GM21515 (cell line): ENCODE data around the gene PCSK5.
A peak's percentile ranks its signal among the peaks of the same experiment; 100 is the strongest.
"Not testable (repeated sequence)": the region's sequence is repeated elsewhere in the genome, so short reads cannot be mapped to it uniquely, and the experiment has no call there.

Experiments used
- ATAC-seq: cut with Tn5 transposase; IDR thresholded peaks from one replicate; pipeline ENCODE4 v1.9.1; 2021; ENCODE audit not compliant: unreplicated experiment

Gene PCSK5

GRCh38 chr9:75890472-75891276 is at the start of gene PCSK5:
Gene PCSK5, plus strand, starts transcription at chr9:75890673. Its CDS starts 509 bp downstream, at chr9:75891182.
- no peak for ATAC-seq

DNA sequence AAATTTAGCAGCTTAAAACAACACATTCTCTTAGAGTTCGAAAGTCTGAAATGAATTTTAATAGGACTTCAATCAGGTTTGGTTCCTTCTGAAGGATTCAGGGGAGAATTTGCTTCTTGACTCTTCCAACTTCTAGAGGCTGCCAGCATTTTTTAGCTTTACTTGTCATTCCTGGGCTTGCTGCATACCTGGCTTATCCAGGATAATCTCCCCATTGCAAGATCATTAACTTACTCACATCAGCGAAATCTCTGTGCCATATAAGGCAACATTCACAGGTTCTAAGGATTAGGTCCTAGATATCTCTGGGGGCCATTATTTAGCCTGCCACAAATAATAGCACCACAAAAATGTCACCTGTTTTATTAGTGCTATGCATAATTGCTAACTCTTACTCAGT is 46.2 kb upstream of the PCSK5 start:
- no peak for ATAC-seq

DNA sequence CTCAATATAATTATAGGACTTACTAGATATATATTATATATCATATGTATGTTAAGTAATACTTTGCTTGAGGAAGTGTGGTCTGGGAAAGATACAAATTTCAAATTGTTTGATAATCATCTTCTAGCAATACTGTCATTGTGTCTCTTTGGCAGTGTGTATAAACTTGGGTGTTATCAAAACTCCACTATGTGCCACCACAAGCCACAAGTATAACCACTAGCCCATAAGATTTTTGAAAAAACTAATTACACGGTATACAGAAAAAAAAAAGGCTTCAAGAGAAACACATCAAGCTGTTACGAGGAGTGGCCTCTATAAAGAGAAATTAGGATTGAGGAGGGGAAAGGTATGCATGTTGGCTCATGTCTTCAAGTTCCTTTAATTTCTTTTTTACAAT is 44.7 kb upstream of the PCSK5 start:
- no peak for ATAC-seq

DNA sequence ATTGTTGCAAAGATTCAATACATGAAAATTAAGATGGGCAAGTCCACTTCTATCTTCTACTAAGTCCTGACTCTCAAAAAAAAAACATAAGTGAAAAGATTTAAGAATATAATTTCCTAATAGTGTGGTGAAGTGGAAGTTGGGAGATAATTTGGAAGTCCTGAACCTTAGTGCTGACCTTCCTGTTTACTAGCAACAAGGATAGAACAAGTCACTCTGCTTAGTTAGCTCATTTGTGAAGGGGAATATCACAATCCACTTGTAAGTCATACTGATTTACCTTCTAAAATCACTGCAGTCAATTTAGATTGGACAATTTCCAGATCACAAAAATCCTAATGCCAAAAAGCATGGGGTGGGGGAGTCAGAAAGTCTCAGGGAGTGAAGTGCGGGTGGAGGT is 43.4 kb upstream of the PCSK5 start:
- no peak for ATAC-seq

DNA sequence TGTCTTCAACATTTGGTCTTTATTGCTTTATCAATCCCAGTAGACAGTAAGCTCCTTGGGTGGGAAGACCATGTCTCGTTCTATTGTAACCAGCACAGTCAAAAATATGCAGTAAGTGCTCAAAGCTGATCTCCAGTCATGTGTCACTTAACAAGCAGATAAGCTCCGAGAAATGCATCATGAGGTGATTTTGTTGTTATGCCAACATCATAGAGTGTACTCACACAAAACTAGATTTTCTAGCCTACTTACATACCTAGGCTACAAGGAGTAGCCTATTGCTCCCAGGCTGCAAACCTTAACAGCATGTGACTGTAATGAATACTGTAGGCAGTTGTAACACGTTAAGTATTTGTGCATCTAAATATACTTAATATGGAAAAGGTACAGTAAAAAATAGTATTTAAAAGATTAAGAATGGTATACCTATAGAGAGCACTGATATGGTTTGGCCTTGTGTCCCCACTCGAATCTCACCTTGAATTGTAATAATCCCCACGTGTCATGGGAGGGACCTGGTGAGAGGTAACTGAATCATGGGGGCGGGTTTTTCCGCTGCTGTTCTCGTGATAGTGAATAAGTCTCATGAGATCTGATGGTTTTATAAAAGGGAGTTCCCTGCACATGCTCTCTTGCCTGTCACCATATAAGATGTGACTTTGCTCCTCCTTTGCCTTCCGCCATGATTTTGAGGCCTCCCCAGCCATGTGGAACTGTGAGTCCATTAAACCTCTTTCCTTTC is 39.8 kb upstream of the PCSK5 start:
- ATAC-seq = no peak

GRCh38 chr9:75851917-75852316 is 38.6 kb upstream of the PCSK5 start:
- ATAC-seq = no peak

DNA sequence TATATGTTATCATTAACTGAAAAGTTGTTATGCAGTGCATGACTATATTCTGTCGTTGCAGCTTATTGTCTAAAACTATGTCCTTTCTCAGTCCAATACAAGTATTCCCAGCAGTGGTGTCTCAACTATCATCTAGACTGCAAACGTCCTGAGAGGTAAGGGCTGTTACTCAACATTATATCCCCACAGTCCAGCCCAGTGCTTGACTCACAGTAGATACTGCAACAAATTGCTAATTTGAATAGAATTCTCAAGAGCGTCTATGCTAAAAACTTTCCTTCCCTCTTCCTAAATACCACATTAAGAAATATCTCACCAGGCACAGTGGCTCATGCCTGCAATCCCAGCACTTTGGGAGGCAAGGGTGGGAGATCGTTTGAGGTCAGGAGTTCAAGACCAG is 37.7 kb upstream of the PCSK5 start:
- no peak for ATAC-seq

DNA sequence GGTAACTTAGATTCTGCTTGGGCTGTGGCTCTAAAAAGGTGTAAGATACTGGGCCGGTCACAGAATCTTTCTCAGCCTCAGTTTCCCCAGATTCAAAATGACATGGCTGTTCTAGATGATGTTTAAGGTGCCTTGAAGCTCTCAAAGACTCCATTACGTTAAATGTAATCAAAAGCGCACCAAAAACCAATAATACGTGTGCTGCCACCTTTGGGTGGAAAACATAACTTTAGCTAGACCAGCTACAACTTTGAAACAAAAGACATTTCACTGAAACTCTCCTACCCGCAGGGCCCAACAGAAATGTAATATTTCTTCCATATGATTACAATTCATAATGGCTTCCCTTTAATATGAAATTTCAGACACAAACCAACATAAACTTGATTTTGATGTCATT is 35.0 kb upstream of the PCSK5 start:
- no peak for ATAC-seq

- no peak for ATAC-seq
Observed at GRCh38 chr9:75858497-75859092, 31.9 kb upstream of the PCSK5 start.

GRCh38 chr9:75864266-75864665 is 26.2 kb upstream of the PCSK5 start:
- ATAC-seq = no peak

GRCh38 chr9:75866273-75866871 is 24.1 kb upstream of the PCSK5 start:
- peak; percentile 72 for ATAC-seq

DNA sequence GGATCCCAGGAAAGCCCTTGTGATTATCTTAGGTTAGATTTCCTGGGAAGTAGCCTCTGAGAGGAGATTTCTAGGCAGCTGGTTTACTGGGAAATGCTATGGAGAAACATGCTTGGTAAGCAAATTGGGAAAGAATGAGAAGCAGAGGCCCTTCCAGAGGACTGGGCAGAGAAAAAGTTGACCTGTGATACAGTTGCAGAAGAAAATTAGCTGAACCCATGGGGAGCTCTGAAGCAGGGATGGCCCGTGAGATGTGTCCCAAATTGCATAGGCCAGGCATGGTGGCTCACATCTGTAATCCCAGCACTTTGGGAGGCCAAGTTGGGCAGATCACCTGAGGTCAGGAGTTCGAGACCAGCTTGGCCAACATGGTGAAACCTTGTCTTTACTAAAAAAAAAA is 21.9 kb upstream of the PCSK5 start:
- not testable (repeated sequence) for ATAC-seq

- ATAC-seq = no peak
Observed at GRCh38 chr9:75869236-75869635, 21.2 kb upstream of the PCSK5 start.

DNA sequence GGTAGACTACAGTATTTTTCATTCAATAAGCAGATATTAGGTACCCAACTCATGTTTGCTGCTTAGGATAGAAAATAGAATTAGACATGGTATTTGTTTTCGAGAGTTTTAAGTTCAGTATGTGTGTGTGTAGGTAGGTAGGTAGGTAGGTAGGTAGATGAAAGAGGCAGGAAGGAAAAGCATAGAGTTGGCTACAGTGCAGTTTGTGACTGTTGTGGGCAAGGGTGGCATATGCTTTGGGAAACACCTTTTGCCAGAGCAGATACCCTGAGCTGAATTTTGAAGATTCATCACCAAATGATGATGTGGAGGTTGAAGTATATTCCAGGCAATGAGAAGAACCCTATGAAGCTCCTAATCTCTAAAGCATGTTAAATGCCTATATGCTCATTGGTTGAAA is 20.0 kb upstream of the PCSK5 start:
- no peak for ATAC-seq

GRCh38 chr9:75871624-75872023 is 18.8 kb upstream of the PCSK5 start:
- no peak for ATAC-seq

GRCh38 chr9:75873712-75874111 is 16.8 kb upstream of the PCSK5 start:
- ATAC-seq = no peak

- no peak for ATAC-seq
Observed at GRCh38 chr9:75876999-75877640, 13.4 kb upstream of the PCSK5 start.

DNA sequence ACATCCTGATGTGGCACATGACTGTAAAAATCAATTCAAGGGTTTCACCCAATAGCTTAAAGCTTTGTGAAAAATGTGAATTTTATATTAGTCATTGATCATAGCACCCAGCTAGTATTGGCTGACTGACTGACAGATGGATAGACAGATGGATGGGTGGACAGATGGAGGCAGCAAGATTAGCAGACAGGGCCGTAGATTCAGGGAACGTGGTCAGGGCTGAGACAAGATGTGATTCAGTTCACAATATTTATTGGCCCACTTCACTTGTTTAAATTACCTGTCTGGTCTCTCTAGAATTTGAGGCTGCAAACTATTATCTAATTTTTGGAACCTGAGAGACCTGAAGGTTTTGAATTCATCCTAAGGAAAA is 12.0 kb upstream of the PCSK5 start:
- no peak for ATAC-seq

DNA sequence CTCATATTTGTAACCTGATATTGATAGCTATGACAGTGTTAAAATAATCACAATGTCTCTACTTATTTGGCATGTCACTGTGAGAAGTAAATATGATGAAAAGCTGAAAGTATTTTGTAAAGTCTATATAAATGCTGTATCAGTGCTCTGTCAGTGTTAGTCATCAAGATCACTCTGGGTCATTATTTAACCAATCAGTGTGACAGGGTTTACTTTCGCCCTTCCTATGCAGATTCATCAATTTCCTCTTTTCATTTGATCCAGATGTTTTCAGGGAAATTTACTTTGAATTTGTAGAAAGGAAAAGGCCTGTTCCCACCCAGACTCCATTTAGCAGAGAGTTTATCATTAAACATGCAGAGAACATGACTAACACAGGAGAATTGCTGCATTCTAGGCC is 9.9 kb upstream of the PCSK5 start:
- no peak for ATAC-seq

DNA sequence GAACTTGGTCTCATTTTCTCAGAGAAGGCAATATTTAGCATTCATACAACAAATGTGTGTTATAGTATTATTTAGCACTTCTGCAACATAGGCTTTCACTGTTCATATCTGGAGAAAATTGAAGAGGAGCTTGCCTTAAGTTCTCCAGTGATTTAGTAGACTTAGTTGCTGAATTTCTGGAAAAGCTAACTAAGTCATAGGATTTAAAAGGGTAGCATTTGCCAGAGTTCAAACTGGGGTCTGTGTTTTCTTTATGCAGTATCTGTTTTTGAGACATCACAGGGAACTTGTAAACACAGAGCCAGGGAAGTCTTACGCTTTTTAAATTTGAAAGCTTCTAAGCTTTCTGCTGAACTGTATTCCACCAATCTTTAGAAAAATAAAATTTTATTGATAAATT is 8.7 kb upstream of the PCSK5 start:
- no peak for ATAC-seq

GRCh38 chr9:75885652-75886051 is 4.8 kb upstream of the PCSK5 start:
- no peak for ATAC-seq
